Esophagus muscularis mucosa (tissue), 3 donors: ENCODE measurements around the gene DNAH10.
"Not testable (repeated sequence)": the region's sequence is repeated elsewhere in the genome, so short reads cannot be mapped to it uniquely, and the experiment has no call there.

Experiments used
- CTCF ChIP-seq, 3 experiments: fragments of 200-600 bp in 2 of 3; fragments of 450-650 bp in 1 of 3; sonication (generic) in 2 of 3; IDR thresholded peaks; one replicate each; pipeline ENCODE4 v1.5.1; 2017 to 2019; ENCODE audit warnings: antibody characterized with exemption in 3 of 3, mild to moderate bottlenecking in 2 of 3, moderate library complexity in 1 of 3
- POLR2A ChIP-seq: fragments of 450-650 bp; IDR thresholded peaks from one replicate; pipeline ENCODE4 v1.6.1; 2017; ENCODE audit warnings: antibody characterized with exemption, moderate library complexity, mild to moderate bottlenecking, low read depth
- POLR2AphosphoS5 ChIP-seq, 2 donors: sonication (generic); formaldehyde crosslinking; IDR thresholded peaks; one replicate each; pipeline ENCODE4 v1.6.1; 2017; ENCODE audit warnings: antibody characterized with exemption in 2 of 2

DNA sequence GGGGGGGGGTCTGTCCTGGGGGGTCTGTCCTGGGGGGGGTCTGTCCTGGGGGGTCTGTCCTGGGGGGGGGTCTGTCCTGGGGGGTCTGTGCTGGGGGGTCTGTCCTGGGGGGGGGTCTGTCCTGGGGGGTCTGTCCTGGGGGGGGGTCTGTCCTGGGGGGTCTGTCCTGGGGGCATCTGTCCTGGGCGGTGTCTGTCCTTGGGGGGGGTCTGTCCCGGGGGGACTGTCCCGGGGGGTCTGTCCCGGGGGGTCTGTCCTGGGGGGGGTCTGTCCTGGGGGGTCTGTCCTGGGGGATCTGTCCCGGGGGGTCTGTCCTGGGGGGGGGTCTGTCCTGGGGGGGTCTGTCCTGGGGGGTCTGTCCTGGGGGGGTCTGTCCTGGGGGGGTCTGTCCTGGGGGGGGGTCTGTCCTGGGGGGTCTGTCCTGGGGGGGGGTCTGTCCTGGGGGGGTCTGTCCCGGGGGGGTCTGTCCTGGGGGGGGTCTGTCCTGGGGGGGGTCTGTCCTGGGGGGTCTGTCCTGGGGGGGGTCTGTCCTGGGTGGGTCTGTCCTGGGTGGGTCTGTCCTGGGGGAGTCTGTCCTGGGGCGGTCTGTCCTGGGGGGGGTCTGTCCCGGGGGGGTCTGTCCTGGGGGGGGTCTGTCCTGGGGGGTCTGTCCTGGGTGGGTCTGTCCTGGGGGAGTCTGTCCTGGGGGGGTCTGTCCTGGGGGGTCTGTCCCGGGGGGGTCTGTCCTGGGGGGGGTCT is 149.7 kb downstream of the DNAH10 start:
- not testable (repeated sequence) for TF ChIP-seq POLR2A; CTCF (IDR thresholded peaks at IDR 0.05); POLR2AphosphoS5 (IDR thresholded peaks at IDR 0.05)
